Left lobe of liver (tissue), 2 donors: ENCODE results near the gene ARRB2. TPM values are rescaled to one million over a fixed set of nuclear protein-coding genes. Genes with fewer than 3 reads are reported as not detected.

Source experiments
- ATAC-seq: fragments of 200-7000 bp; cut with Tn5 transposase; one replicate; pipeline ENCODE4 v1.9.1; 2020; ENCODE audit warnings: mild to moderate bottlenecking, moderate library complexity
- DNase-seq: peaks from one replicate; pipeline ENCODE4 v3.0.0-alpha.2; 2020; ENCODE audit warnings: low spot score
- total RNA-seq: library from RNA; stranded (reverse); gene quantifications from one replicate; pipeline ENCODE4 v1.2.1, GENCODE V29; 2021
- donor health status: DM: no; HTN: no; CAD: no; lungs with moderate emphysema.
- donor health status: DM: no; HTN: yes; CAD: no.

ARRB2 gene
- total RNA-seq, 1 donor from 2014 or later, result 26.2 TPM

DNA sequence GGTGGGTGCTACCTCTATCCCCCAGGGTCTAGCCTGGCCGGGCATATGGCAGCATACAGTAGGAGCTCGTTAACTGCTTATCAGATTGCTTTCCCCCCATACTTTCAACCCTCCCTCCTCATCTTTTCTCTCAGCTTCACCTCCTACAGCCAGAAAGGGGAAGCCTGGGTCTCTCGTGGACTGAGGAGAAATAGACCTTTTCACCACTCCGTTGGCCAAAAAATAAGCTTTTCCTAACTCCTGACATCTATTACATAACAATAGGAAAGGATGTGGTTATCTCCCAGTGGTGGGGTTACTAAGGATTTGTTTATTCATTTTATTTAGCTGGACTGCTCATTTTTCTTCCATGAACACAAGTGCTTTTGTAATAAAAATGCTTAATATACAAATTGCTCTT is 38.3 kb downstream of the ARRB2 start:
- DNase-seq, result no peak

DNA sequence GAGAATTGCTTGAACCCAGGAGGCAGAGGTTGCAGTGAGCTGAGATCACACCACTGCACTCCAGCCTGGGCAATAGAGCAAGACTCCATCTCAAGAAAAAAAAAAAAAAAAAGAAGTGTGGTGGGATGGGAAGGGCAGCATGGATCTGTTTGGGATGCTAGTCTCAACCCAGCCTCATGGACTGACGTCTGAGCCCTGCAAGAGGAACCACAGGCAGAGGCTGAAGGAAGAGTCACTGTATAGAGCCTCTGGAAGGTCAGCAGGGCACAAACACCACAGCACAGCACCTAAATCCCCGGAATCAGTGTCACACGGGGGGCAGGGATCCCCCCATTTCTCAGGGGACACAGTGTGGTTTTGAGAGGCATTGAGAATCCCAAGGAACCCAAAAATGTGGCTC is 40.2 kb downstream of the ARRB2 start:
- DNase-seq, result no peak
- ATAC-seq, result no peak

More for the DNA sequence above, 38.3 kb downstream of the ARRB2 start:
- peak; percentile 26 for ATAC-seq

DNA sequence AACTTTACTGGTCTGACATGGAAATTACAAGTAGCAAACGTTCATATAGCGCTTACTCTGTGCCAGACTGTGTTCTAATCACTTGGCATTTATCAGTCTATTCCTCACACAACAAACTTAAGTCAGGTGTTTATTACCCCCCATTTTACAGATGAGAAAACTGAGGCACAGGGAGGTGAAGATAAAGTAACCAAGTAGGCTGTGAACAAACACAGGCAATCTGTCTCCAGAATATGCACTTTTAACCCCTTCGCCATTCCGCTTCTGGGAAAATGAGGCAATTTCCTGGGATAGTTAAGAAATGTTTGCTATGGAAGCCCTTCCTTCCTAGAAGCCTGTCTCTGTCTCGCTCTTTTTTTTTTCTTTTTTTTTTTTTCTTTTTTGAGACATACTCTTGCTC is 41.5 kb downstream of the ARRB2 start:
- ATAC-seq (no peak), DNase-seq (no peak)

DNA sequence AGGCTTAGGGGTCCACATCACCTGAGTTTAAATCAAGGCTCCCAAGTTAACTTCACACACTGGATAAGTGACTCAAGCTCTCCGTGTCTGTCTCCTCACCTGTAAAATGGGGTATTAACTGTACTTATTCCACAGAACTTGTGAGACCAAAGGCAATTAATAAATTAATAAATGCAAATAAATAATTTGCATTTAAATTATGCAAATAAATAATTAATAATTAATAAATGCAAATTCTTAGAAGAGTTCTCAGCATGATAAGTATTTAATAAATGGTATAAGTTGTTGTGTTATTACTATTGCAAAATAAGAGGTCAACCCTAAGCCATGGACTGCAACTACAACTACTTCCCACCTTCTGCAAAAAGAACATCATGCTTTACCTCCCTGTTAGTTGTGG is 43.0 kb downstream of the ARRB2 start:
- DNase-seq (no peak), ATAC-seq (no peak)

DNA sequence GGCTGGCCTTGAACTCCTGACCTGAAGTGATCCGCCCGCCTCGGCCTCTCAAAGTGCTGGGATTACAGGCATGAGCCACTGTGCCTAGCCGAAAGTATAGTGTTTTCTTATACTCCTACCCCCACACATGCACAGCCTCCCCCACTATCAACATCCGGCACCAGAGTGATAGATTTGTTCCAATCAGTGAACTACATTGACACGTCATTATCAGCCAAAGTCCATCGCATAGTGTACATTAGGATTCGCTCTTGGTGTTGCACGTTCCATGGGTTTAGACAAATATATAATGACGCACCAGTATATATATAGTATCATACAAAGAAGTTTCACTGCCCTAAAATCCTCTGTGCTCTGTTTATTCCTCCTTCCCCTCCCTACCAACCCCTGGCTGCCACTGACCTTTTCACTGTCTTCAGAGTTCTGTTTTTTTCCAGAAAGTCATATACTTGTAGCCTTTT is 49.4 kb downstream of the ARRB2 start:
- ATAC-seq, result peak; percentile 89
- no peak for DNase-seq

DNA sequence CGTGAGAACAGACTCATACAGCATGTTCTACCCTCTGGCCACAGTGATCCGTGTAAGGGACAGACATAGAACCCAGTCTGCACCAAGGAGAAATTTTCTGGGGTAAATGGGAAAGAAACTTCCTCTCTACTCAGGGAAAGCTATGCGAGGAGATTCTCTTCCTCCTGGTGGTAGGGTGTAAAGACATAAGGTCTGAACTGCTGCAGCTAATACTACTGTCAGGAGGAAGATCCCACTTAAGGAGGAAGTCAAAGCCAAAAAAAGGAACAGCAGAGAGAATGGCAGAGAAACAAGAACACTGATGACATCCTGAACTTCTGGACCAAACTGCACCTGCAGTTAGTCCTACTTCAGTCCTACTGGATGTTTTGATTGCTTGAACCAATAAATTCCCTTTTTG is 54.2 kb downstream of the ARRB2 start:
- peak; percentile 37 for ATAC-seq
- DNase-seq, result no peak

DNA sequence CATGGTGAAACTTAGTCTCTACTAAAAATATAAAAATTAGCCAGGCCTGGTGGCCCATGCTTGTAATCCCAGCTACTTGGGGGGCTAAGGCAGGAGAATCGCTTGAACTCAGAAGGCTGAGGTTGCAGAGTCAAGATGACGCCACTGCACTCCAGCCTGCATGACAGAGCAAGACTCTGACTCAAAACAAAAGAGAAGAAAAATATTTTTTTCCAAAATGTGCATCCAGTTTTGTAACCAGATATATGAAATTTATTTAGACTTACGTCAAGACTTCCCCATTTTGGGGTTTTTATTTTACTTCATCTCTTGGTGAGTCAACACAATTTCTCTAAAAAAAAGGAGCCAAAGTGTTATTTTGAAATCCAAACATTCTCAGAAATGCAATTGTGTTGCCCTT is 55.8 kb downstream of the ARRB2 start:
- ATAC-seq (no peak), DNase-seq (no peak)

DNA sequence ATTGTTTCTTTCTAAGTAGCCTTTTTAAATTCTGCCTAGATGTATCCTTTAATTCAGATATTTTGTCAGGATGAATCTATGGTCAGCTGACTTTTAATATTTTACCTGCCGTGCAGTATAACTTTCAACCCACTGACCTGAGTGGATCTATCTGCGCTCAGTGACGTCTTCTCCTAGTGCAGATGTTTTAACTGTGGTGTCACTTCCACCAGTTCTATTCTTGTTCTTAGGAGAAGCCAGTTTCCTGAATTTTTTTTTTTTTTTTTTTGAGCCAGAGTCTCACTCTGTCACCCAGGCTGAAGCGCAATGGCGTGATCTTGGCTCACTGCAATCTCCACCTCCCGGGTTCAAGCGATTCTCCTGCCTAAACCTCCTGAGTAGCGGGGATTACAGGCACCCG is 56.3 kb downstream of the ARRB2 start:
- no peak for ATAC-seq

DNA sequence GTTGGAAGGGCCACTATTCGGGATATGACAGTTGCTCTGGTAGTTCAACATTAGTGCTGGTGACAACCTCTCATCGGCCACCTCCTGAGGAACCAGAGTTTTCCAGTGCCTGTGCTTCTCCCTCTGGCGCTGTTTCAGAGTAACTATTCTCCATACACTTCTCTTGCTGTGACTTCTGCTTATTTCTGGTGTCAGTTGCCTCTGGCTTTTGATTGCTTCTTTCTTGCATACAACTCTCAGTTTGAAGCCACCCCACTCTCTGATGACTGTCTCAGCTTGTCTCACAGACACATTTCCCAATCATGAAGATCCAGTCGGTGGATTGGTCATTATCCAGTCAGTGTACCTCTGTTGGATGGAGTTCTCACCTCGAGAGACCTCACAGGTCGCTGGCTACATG is 57.9 kb downstream of the ARRB2 start:
- DNase-seq, result no peak
- ATAC-seq, result no peak

More for the DNA sequence above, 56.3 kb downstream of the ARRB2 start:
- DNase-seq, result no peak

DNA sequence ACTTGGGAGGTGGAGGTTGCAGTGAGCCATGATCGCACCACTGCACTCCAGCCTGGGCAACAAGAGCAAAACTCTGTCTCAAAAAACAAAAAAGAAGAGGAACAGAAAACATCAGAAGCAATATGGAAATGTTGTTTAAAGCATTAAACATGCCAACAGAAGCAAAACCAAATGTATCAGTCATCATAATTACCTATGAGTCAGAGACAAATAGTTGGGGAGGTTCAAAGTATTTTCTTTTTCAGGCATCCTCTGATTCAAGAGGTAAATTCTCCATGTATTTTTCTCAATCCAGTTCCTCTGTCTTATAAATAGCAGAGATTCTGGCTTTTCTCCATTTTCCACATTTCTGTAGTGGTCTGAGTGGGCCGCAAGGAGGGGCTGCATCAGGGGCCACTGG is 59.2 kb downstream of the ARRB2 start:
- ATAC-seq, result no peak
- no peak for DNase-seq

Other genes starting within 250 kb of the ARRB2 start
- gene SPNS2, start 211.8 kb upstream of the ARRB2 start, total RNA-seq, result 11.4 TPM
- gene MYBBP1A, start 155.2 kb upstream of the ARRB2 start, total RNA-seq, result 18.5 TPM
- gene GGT6, start 150.1 kb upstream of the ARRB2 start, total RNA-seq, result 0.35 TPM
- not detected for gene SMTNL2, start 126.1 kb upstream of the ARRB2 start, total RNA-seq
- gene ALOX15, start 69.0 kb upstream of the ARRB2 start, total RNA-seq, result 0.70 TPM
- 17.5 TPM for gene PELP1, start 6.5 kb upstream of the ARRB2 start, total RNA-seq
- gene MED11, start 20.8 kb downstream of the ARRB2 start, total RNA-seq, result 13.3 TPM
- gene ZMYND15, start 29.2 kb downstream of the ARRB2 start, total RNA-seq, result 0.63 TPM
- 14.5 TPM for gene CXCL16, start 29.3 kb downstream of the ARRB2 start, total RNA-seq
- gene TM4SF5, start 61.3 kb downstream of the ARRB2 start, total RNA-seq, result 79.0 TPM
- gene VMO1, start 75.7 kb downstream of the ARRB2 start, total RNA-seq, result 8.2 TPM
- gene GLTPD2, start 78.3 kb downstream of the ARRB2 start, total RNA-seq, result 28.0 TPM
- 79.1 TPM for gene PSMB6, start 85.5 kb downstream of the ARRB2 start, total RNA-seq
- 8.5 TPM for gene PLD2, start 96.5 kb downstream of the ARRB2 start, total RNA-seq
- 34.1 TPM for gene MINK1, start 122.7 kb downstream of the ARRB2 start, total RNA-seq
- 4.1 TPM for gene C17orf107, start 188.9 kb downstream of the ARRB2 start, total RNA-seq
- gene CHRNE, start 192.5 kb downstream of the ARRB2 start, total RNA-seq, result 3.1 TPM
- not detected for gene GP1BA, start 221.6 kb downstream of the ARRB2 start, total RNA-seq
- 44.7 TPM for gene SLC25A11, start 229.4 kb downstream of the ARRB2 start, total RNA-seq
- gene RNF167, start 229.6 kb downstream of the ARRB2 start, total RNA-seq, result 78.9 TPM
- 254 TPM for gene PFN1, start 237.9 kb downstream of the ARRB2 start, total RNA-seq
- 52.7 TPM for gene ENO3, start 240.5 kb downstream of the ARRB2 start, total RNA-seq